ENCODE data around the gene FOXD1.

- TF ChIP-seq CTCF (IDR thresholded peaks at IDR 0.05) (no peak), POLR2A (IDR thresholded peaks at IDR 0.05) (no peak)
These were observed 37.1 kb upstream of the FOXD1 start for GRCh38 chr5:73485715-73486114.
